PFSK-1 (cell line): Measurements from ENCODE around the gene SETBP1.

ENCODE experiments used
- FOXP2 ChIP-seq: optimal IDR thresholded peaks from 2 replicates; pipeline ENCODE3; 2011; ENCODE audit warnings: borderline replicate concordance, control low read depth, inconsistent platforms; ENCODE audit not compliant: insufficient read depth; ENCODE audit errors: extremely low read length, extremely low read depth
- POLR2AphosphoS5 ChIP-seq: IDR thresholded peaks from 2 replicates; pipeline ENCODE4 v1.6.1; 2012; ENCODE audit warnings: low read depth, mild to moderate bottlenecking, control low read depth, low read length, moderate library complexity
- REST ChIP-seq, 2 experiments: IDR thresholded peaks; 2 replicates each; pipeline versions ENCODE4 v1.6.1 to v1.8.0; 2011 to 2012; ENCODE audit warnings: low read depth in 2 of 2, low read length in 2 of 2, control low read depth in 1 of 2, inconsistent platforms in 1 of 2, mild to moderate bottlenecking in 1 of 2, moderate library complexity in 1 of 2; ENCODE audit not compliant: insufficient read depth in 1 of 2
- SIN3A ChIP-seq: IDR thresholded peaks from 2 replicates; pipeline ENCODE4 v1.6.1; 2012; ENCODE audit warnings: mild to moderate bottlenecking, low read length, moderate library complexity, borderline replicate concordance; ENCODE audit not compliant: insufficient read depth
- TAF1 ChIP-seq: IDR thresholded peaks from 2 replicates; pipeline ENCODE4 v1.6.1; 2012; ENCODE audit warnings: low read length, control low read depth, borderline replicate concordance; ENCODE audit not compliant: insufficient read depth

The SETBP1 gene

DNA sequence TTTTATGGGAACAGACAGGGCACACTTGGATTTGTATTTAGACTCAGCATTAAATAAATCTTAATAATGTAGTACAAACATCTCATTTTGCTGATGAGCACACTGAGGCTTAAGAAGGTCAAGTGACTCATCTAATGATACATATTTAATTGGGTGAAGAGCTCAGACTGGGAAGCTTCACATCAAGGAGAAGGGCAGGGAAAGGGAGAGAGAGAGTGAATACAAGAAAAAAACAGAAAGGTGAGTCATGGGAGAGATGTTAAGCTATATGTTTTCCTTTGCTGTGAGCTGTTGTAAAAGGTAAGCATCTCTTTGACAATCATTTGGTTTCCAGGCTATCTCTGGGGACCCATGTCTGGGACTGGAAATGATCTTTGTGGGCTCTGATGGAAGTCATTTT is 277.8 kb downstream of the SETBP1 start:
- TF ChIP-seq REST (IDR thresholded peaks at IDR 0.05; ENCODE audit: insufficient read depth in 1 of 2, low read depth in 2 of 2, low read length in 2 of 2) (no peak), SIN3A (no peak), FOXP2 (no peak), TAF1 (no peak), POLR2AphosphoS5 (no peak)

DNA sequence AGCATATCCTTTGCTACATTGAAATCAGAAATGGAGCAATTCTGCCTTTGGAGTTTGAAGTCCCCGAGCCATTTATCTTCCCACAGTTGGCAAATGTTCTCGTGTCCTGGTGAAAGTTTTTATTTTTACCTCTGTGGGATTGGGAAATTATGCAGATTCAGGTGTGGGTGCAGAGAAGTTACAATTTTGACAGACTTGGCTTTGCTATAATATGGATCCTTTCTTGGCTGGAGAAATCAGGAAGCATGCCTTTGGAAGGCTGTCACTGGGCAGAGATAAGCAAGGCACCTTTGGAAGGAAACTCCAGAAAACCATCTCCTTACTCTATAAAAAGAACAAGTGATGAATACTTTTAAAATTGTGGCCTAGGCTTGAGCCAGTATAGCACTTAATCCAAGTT is 278.3 kb downstream of the SETBP1 start:
- no peak for TF ChIP-seq FOXP2
- TF ChIP-seq TAF1: no peak
- no peak for TF ChIP-seq SIN3A
- TF ChIP-seq REST (IDR thresholded peaks at IDR 0.05; ENCODE audit: insufficient read depth in 1 of 2, low read depth in 2 of 2, low read length in 2 of 2): no peak
- no peak for TF ChIP-seq POLR2AphosphoS5

- TF ChIP-seq REST (IDR thresholded peaks at IDR 0.05; ENCODE audit: insufficient read depth in 1 of 2, low read depth in 2 of 2, low read length in 2 of 2) (no peak), POLR2AphosphoS5 (no peak), FOXP2 (no peak), SIN3A (no peak), TAF1 (no peak)
Observed at GRCh38 chr18:44960580-44960979, 279.9 kb downstream of the SETBP1 start.

GRCh38 chr18:44961288-44961995 is 280.8 kb downstream of the SETBP1 start:
- TF ChIP-seq TAF1 (no peak), REST (IDR thresholded peaks at IDR 0.05; ENCODE audit: insufficient read depth in 1 of 2, low read depth in 2 of 2, low read length in 2 of 2) (no peak), POLR2AphosphoS5 (no peak), SIN3A (no peak), FOXP2 (no peak)

DNA sequence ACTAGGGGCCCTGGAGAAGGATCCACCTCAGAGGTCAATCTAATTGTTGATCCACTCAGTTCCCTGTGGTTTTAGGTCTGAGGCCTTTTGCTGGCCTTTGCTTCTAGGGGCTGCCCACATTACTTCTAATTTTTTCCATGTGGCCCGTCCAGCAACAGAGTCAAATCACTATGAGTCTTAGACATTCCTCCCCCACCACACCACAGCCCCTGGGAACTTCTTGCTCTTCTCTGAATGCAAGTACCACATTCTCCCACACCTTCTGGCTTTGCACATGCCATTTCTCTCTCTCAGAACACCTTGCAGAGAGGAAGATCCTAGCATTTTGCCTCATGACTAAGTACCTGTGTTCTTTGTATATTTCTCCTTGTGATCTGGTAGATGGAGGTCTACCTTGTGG is 286.9 kb downstream of the SETBP1 start:
- TF ChIP-seq REST (IDR thresholded peaks at IDR 0.05; ENCODE audit: insufficient read depth in 1 of 2, low read depth in 2 of 2, low read length in 2 of 2): no peak
- TF ChIP-seq POLR2AphosphoS5: no peak
- no peak for TF ChIP-seq TAF1
